D721Med (cell line): ENCODE results near the gene TEAD3.
"Not testable (repeated sequence)": the region's sequence is repeated elsewhere in the genome, so short reads cannot be mapped to it uniquely, and the experiment has no call there.

ENCODE experiments used
- DNase-seq: peaks from one replicate; pipeline ENCODE4 v3.0.0; 2011; ENCODE audit warnings: low spot score; ENCODE audit not compliant: insufficient read length
- FAIRE-seq: peaks from 2 replicates; lab custom pipeline; 2011; peaks lifted over from hg19 to GRCh38; lab: Jason Lieb, UNC
- CTCF ChIP-seq: IDR thresholded peaks from 2 replicates; pipeline ENCODE4 v1.5.1; 2012; ENCODE audit warnings: mild to moderate bottlenecking, control low read depth; ENCODE audit not compliant: insufficient read depth; ENCODE audit errors: missing control alignments

The TEAD3 gene

DNA sequence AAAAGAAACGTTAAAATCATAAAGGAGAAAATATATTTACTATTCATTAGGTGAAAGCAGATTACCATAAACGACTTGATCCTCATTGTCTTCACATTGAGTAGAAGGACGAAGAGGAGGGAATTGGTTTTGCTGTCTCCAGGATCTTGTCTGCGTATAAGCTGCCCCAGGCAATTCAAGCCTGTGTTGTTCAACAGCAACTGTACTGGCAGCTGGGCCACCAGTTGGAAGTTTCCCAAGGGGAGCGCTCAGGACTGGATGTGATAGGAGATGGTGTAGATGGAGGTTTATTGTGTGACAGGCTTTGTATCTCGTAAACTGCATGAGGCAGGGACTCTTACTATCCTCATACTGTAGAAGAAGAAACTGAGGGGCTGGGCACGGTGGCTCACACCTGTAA, 48.7 kb downstream of the TEAD3 start:
- FAIRE-seq, result no peak
- no peak for TF ChIP-seq CTCF
- no peak for DNase-seq

DNA sequence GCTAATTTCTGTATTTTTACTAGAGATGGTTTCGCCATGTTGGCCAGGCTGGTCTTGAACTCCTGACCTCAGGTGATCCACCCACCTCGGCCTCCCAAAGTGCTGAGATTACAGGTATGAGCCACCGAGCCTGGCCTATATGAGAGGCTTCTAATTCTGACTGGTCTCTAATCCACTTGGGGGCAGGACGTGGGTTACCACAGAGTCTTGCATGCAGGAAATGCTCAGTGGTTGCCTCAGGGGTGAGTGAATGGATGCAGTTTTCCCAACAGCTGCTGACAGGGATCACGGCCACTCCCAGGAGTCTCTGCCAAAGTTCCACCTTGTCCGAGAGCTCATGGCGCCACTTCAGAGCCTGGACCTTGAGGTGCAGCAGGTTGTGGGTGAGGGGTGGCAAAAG, 51.2 kb downstream of the TEAD3 start:
- TF ChIP-seq CTCF, result no peak
- FAIRE-seq, result no peak

DNA sequence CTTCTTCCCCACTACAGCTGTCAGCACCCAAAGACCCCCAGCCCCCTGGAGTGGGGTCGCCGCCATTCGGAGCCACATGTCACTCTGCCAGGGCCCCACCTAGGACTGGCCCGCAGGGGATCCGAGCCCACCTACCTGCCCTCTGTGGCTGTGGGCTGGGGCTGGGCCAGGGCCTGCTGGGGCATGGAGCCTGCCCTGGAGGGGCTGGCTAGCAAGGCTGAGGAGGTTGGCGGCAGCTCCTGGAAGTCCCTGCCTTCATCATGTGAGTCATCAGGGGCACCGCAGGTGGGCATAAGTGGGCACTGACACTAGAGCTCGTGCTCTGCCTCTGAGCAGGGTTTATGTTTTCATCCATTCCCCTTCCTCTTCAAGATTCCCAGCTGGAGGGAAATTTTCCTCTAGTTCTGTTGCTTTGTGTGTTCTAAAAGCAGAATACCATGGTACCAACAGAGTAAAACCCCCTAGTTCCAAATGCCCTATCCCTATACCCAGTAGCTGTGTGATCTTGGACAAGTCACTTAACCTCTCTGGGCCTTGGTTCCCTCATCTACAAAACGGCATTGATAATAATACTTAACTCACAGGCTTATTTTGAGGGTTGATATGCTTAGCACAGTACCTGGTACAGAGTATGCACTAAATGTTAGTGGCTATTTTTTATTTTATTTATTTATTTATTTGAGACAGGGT, 53.4 kb downstream of the TEAD3 start:
- TF ChIP-seq CTCF, result no peak
- DNase-seq, result no peak
- no peak for FAIRE-seq

More for the DNA sequence above, 51.2 kb downstream of the TEAD3 start:
- DNase-seq, result no peak

DNA sequence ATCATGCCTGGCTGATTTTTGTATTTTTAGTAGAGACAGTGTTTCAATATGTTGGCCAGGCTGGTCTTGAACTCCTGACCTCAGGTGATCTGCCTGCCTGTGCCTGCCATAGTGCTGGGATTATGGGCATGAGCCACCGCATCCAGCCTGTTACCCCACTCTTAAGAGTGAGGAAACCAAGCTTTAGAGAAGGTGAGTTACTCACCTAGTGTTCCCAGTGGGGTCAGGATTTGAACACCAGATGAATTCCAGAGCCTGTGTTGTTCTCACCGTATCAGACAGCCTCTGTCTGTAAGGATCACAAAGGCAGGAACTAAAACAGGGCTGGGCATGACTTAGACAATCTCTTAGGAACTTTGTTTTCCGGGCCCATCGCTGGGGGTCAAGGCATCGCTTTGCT, 54.2 kb downstream of the TEAD3 start:
- FAIRE-seq (no peak), DNase-seq (no peak)
- no peak for TF ChIP-seq CTCF

DNA sequence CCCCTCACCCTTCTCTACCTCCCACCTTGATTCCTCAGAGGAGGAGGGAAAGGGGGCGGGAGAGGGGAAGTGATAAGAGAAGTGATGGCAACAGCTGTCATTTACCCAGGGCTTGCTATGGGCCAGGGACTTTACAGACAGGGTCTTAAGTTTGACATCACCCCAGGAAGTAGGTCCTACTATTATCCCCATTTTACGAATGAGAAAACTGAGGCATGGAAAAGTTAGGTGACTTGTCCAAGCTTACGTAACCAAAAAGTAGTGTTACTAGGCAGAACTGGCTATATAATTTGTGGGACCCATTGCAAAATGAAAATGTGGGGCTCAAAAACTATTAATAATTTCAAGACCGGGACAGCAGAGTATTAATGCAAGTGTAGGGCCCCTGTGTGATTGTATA, 55.2 kb downstream of the TEAD3 start:
- DNase-seq, result no peak
- no peak for FAIRE-seq
- TF ChIP-seq CTCF, result no peak

DNA sequence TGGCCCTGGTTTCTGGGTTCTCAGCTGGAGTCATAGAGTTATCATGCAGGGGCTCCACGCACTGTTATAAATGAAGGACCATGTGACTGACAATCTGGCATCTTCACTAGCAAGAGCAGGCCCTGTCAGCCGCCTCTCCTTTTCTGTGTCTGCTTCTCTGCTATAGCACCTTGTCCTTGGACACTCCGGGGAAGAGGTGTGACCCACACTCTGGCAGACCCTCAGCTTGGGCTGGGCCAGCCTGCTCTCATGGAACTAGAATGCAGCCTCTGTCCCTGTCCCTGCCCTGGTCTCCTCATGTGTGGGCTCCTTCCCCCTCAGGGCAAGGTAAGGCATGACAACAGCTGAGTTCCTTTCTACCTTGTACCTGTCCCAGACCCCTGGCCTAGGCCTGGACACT, 55.7 kb downstream of the TEAD3 start:
- FAIRE-seq, result no peak
- DNase-seq, result no peak
- TF ChIP-seq CTCF, result no peak

DNA sequence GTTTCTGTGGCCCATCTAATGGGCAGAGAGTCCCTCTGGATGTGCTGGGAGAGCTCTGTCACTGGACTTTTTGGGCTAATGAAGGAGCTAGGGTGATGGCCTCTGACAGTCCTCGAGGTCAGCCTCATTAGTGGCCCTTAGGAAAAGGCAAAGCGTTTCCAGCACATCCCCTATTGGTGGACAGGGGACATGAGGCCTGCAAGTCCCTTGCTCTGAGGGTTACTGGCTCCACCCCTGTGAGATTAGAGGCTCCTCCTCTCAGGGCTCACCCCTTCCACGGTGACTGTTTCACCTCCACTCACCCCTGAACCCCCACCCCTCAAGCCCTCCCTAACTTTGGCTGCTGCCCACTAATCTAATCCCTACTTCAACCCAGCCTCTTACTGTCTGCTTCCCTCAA, 57.6 kb downstream of the TEAD3 start:
- TF ChIP-seq CTCF, result no peak
- FAIRE-seq (no peak), DNase-seq (no peak)

- not testable (repeated sequence) for FAIRE-seq, DNase-seq
These were observed 58.4 kb downstream of the TEAD3 start for GRCh38 chr6:35438378-35439065.
